Panc1 (cell line): ENCODE results near the gene C1RL. TPM values are rescaled to one million over a fixed set of nuclear protein-coding genes. Genes with fewer than 3 reads are reported as not detected.

Source experiments
- ATAC-seq: fragments of 200-7000 bp; cut with Tn5 transposase; 2 replicates; pipeline ENCODE4 v1.9.1; 2020; ENCODE audit warnings: mild to moderate bottlenecking, moderate library complexity
- BruUV-seq: library from RNA; stranded (reverse); fragments of 400-500 nt; replicated peaks from 2 replicates; lab custom pipeline; 2021; lab: Mats Ljungman, UMichigan
- CTCF ChIA-PET: fragments of 300-600 bp; sonication (Branson Sonifier 250); formaldehyde crosslinking; loops from one replicate; lab custom pipeline; 2022; ENCODE audit warnings: antibody characterized with exemption; lab: Charles Lee
- POLR2A ChIA-PET: fragments of 300-600 bp; sonication (Branson Sonifier 250); formaldehyde crosslinking; loops from one replicate; lab custom pipeline; 2022; ENCODE audit warnings: antibody characterized with exemption; lab: Charles Lee
- DNase-seq: peaks from one replicate; pipeline ENCODE4 v3.0.0-alpha.2; 2010; ENCODE audit warnings: low read depth, low spot score
- H3K27ac ChIP-seq: 2 replicates; pipeline ENCODE4 v1.5.1; 2011; ENCODE audit warnings: mild to moderate bottlenecking, low read length, inconsistent platforms
- H3K27me3 ChIP-seq: fragments of 200-500 bp; sonication (Bioruptor generic); 2 replicates; pipeline ENCODE4 v1.6.0; 2014; ENCODE audit warnings: low read length, inconsistent platforms; ENCODE audit not compliant: control insufficient read depth, insufficient read depth
- H3K36me3 ChIP-seq: fragments of 200-500 bp; sonication (Bioruptor generic); 2 replicates; pipeline ENCODE4 v1.5.1; 2014; ENCODE audit warnings: inconsistent platforms, mild to moderate bottlenecking, low read length, moderate library complexity; ENCODE audit not compliant: control insufficient read depth, insufficient read depth
- H3K4me1 ChIP-seq: 2 replicates; pipeline ENCODE4 v1.5.1; 2011; ENCODE audit warnings: inconsistent platforms, mild to moderate bottlenecking, low read length, moderate library complexity; ENCODE audit not compliant: control insufficient read depth, insufficient read depth
- H3K4me3 ChIP-seq, 2 experiments: 2 replicates each; pipeline ENCODE4 v1.5.1; 2011 to 2012; ENCODE audit warnings: low read depth in 2 of 2, low read length in 2 of 2, mild to moderate bottlenecking in 2 of 2, inconsistent platforms in 1 of 2, moderate library complexity in 1 of 2
- H3K9me3 ChIP-seq: fragments of 200-500 bp; sonication (Bioruptor generic); 2 replicates; pipeline ENCODE4 v1.5.1; 2014; ENCODE audit warnings: low read depth, mild to moderate bottlenecking, inconsistent platforms, low read length, moderate library complexity; ENCODE audit not compliant: control insufficient read depth, insufficient read depth
- CTCF ChIP-seq: fragments of 450-650 bp; IDR thresholded peaks from 2 replicates; pipeline ENCODE4 v1.5.1; 2017; ENCODE audit warnings: mild to moderate bottlenecking
- POLR2AphosphoS5 ChIP-seq: IDR thresholded peaks from 2 replicates; pipeline ENCODE4 v1.6.1; 2012; ENCODE audit warnings: mild to moderate bottlenecking, low read depth, low read length, moderate library complexity
- REST ChIP-seq, 2 experiments: IDR thresholded peaks; 2 replicates each; pipeline ENCODE4 v1.6.1; 2011 to 2012; ENCODE audit warnings: low read depth in 2 of 2, control low read depth in 1 of 2, low read length in 1 of 2, mild to moderate bottlenecking in 1 of 2, moderate library complexity in 1 of 2; ENCODE audit not compliant: insufficient read depth in 1 of 2
- SIN3A ChIP-seq: IDR thresholded peaks from 2 replicates; pipeline ENCODE4 v1.6.1; 2012; ENCODE audit warnings: low read depth, mild to moderate bottlenecking, low read length, moderate library complexity, borderline replicate concordance; ENCODE audit not compliant: insufficient read depth
- TCF7L2 ChIP-seq: IDR thresholded peaks from 2 replicates; pipeline ENCODE4 v1.6.1; 2011; ENCODE audit warnings: mild to moderate bottlenecking, low read depth, low read length, inconsistent platforms
- in situ Hi-C: cut with HindIII; loops from 2 replicates; pipeline ENCODE4 v1.10.0; 2016; ENCODE audit warnings: low sequenced_read_pairs, low pct_unique_long_range_greater_than_20kb
- intact Hi-C: fragments of 100-400 bp; cut with micrococcal nuclease; formaldehyde crosslinking; loops from one replicate; pipeline ENCODE4 v1.10.0; 2022; ENCODE audit not compliant: unreplicated experiment
- total RNA-seq: library from RNA; stranded (reverse); gene quantifications from one replicate; pipeline ENCODE4 v1.2.1, GENCODE V29; 2021; ENCODE audit not compliant: unreplicated experiment

C1RL gene
- total RNA-seq, 1 experiment from 2014 or later, result 10.7 TPM

GRCh38 chr12:7146906-7147305, 37.9 kb upstream of the C1RL start:
- Histone ChIP-seq H3K27me3 (no peaks in the 10 kb centered on the region), H3K4me3 (no peak overlapping the region), H3K9me3 (no peaks in the 10 kb centered on the region), H3K27ac (no peak overlapping the region), H3K4me1 (no peaks in the 10 kb centered on the region), H3K36me3 (no peaks in the 10 kb centered on the region)
- BruUV-seq, result no TSS peak
- intact Hi-C loops (no loop called here), in situ Hi-C loops (no loop called here)
- no peak for TF ChIP-seq POLR2AphosphoS5
- ATAC-seq (no peak), DNase-seq (no peak)
- POLR2A ChIA-PET, result no interaction called here
- CTCF ChIA-PET, result interaction anchor here (0.9 kb wide), 1 partner anchor 34 kb away, joined by 4 read pairs; no protein-coding TSS in a partner anchor

GRCh38 chr12:7146228-7146627, 37.2 kb upstream of the C1RL start:
- DNase-seq (no peak), ATAC-seq (no peak)
- intact Hi-C loops (no loop called here), in situ Hi-C loops (no loop called here)
- no peak overlapping the region for H3K4me3 ChIP-seq
- H3K27ac ChIP-seq, result no peak overlapping the region
- H3K36me3 ChIP-seq, result no peaks in the 10 kb centered on the region
- POLR2A ChIA-PET, result no interaction called here
- BruUV-seq, result no TSS peak
- CTCF ChIA-PET, result interaction anchor here (0.9 kb wide), 1 partner anchor 34 kb away, joined by 4 read pairs; no protein-coding TSS in a partner anchor
- TF ChIP-seq TCF7L2 (no peak), REST (IDR thresholded peaks at IDR 0.05; ENCODE audit: insufficient read depth in 1 of 2, low read depth in 2 of 2, low read length in 1 of 2) (no peak), SIN3A (no peak), POLR2AphosphoS5 (no peak), CTCF (no peak)
- H3K27me3 ChIP-seq, result no peaks in the 10 kb centered on the region
- no peaks in the 10 kb centered on the region for H3K4me1 ChIP-seq
- no peaks in the 10 kb centered on the region for H3K9me3 ChIP-seq

- H3K4me1 ChIP-seq, result no peaks in the 10 kb centered on the region
- H3K27ac ChIP-seq, result no peak overlapping the region
- CTCF ChIA-PET, result interaction anchor here (0.7 to 0.9 kb wide), 2 partner anchors 35 to 120 kb away, joined by 4 read pairs; no protein-coding TSS in a partner anchor
- in situ Hi-C loops (no loop called here), intact Hi-C loops (no loop called here)
- POLR2A ChIA-PET, result no interaction called here
- TF ChIP-seq POLR2AphosphoS5, result no peak
- H3K27me3 ChIP-seq, result no peaks in the 10 kb centered on the region
- no peaks in the 10 kb centered on the region for H3K9me3 ChIP-seq
- no peak for DNase-seq
- ATAC-seq, result no peak
- no TSS peak for BruUV-seq
- H3K4me3 ChIP-seq, result no peak overlapping the region
- H3K36me3 ChIP-seq, result no peaks in the 10 kb centered on the region
These were observed 36.7 kb upstream of the C1RL start for GRCh38 chr12:7145671-7146070.
